ENCODE measurements around the gene FBXO22.
"Not testable (repeated sequence)": the region's sequence is repeated elsewhere in the genome, so short reads cannot be mapped to it uniquely, and the experiment has no call there.

FBXO22 gene

GRCh38 chr15:75981149-75981815 is 77.6 kb downstream of the FBXO22 start:
- Mint-ChIP-seq H3K4me3 (no peak overlapping the region), H3K4me1 (no peaks in the 10 kb centered on the region), H3K27ac (no peak overlapping the region), H3K27me3 (peaks cover 16 to 20% of the 10 kb centered on the region in 2 donors), H3K9me3 (peaks cover 0 to 2% of the 10 kb centered on the region in 2 donors), H3K36me3 (no peaks in the 10 kb centered on the region)
- DNase-seq, result no peak
- no peak for ATAC-seq (replicated peaks)

GRCh38 chr15:75982468-75982867 is 78.8 kb downstream of the FBXO22 start:
- H3K36me3 Mint-ChIP-seq, result no peaks in the 10 kb centered on the region
- DNase-seq (no peak), ATAC-seq (replicated peaks) (no peak)
- no peaks in the 10 kb centered on the region for H3K4me1 Mint-ChIP-seq
- no peak overlapping the region for H3K27ac Mint-ChIP-seq
- peaks cover 0 to 2% of the 10 kb centered on the region in 2 donors for H3K9me3 Mint-ChIP-seq
- no peak overlapping the region for H3K4me3 Mint-ChIP-seq
- H3K27me3 Mint-ChIP-seq, result peaks cover 14 to 20% of the 10 kb centered on the region in 2 donors

GRCh38 chr15:75984706-75985105 is 81.0 kb downstream of the FBXO22 start:
- not testable (repeated sequence) for H3K27ac Mint-ChIP-seq; H3K9me3 Mint-ChIP-seq; DNase-seq; ATAC-seq (replicated peaks); H3K27me3 Mint-ChIP-seq; H3K4me3 Mint-ChIP-seq; H3K36me3 Mint-ChIP-seq; H3K4me1 Mint-ChIP-seq

- Mint-ChIP-seq H3K27ac (no peak overlapping the region), H3K9me3 (no peaks in the 10 kb centered on the region), H3K27me3 (no peaks in the 10 kb centered on the region), H3K36me3 (no peaks in the 10 kb centered on the region), H3K4me1 (peaks cover 0 to 2% of the 10 kb centered on the region in 2 donors), H3K4me3 (no peak overlapping the region)
- no peak for DNase-seq
- no peak for ATAC-seq (replicated peaks)
These were observed 82.3 kb downstream of the FBXO22 start for GRCh38 chr15:75985971-75986370.

GRCh38 chr15:75989045-75989444 is 85.4 kb downstream of the FBXO22 start:
- Mint-ChIP-seq H3K4me3 (no peak overlapping the region), H3K27ac (no peak overlapping the region), H3K27me3 (peaks cover 0 to under 1% of the 10 kb centered on the region in 2 donors), H3K9me3 (peaks cover 3 to 4% of the 10 kb centered on the region in 2 donors), H3K4me1 (peaks cover 0 to 2% of the 10 kb centered on the region in 2 donors), H3K36me3 (peaks cover 0 to 2% of the 10 kb centered on the region in 2 donors)
- no peak for DNase-seq
- ATAC-seq (replicated peaks), result no peak

- H3K4me1 Mint-ChIP-seq, result peaks cover 0 to 2% of the 10 kb centered on the region in 2 donors
- peaks cover 4 to 5% of the 10 kb centered on the region in 2 donors for H3K9me3 Mint-ChIP-seq
- no peak overlapping the region for H3K4me3 Mint-ChIP-seq
- H3K27ac Mint-ChIP-seq, result no peak overlapping the region
- ATAC-seq (replicated peaks) (no peak), DNase-seq (no peak)
- H3K27me3 Mint-ChIP-seq, result peaks cover 0 to 6% of the 10 kb centered on the region in 2 donors
- H3K36me3 Mint-ChIP-seq, result peaks cover 0 to 5% of the 10 kb centered on the region in 2 donors
These were observed 86.2 kb downstream of the FBXO22 start for GRCh38 chr15:75989875-75990274.

All from stimulated activated naive B cell treated with anti-CD40 and anti-IgM and Interleukin-4, amounts not matched to agents 10 μg/mL and 1 μg/mL and 100 μg/mL, for 72 hours (primary cell).